RWPE1 (cell line): ENCODE measurements around the gene RPS6KB1.
"Not testable (repeated sequence)": the region's sequence is repeated elsewhere in the genome, so short reads cannot be mapped to it uniquely, and the experiment has no call there.

Source experiments
- CTCF ChIA-PET: fragments of 350-600 bp; sonication (Branson Sonifier 250); formaldehyde crosslinking; extraction: SDS; loops from one replicate; lab custom pipeline; 2021; lab: Yijun Ruan, JAX
- POLR2A ChIA-PET: fragments of 400-600 bp; formaldehyde crosslinking; extraction: SDS; loops from one replicate; lab custom pipeline; 2020; ENCODE audit warnings: antibody characterized with exemption; ENCODE audit not compliant: low non-redundant PET; lab: Yijun Ruan, JAX
- DNase-seq: peaks from one replicate; pipeline ENCODE4 v3.0.0; 2012; ENCODE audit warnings: low spot score
- H3K27ac ChIP-seq: fragments of 450-650 bp; 2 replicates; pipeline ENCODE4 v1.5.1; 2017
- CTCF ChIP-seq: fragments of 450-650 bp; conservative IDR thresholded peaks from 2 replicates; pipeline ENCODE4 v1.5.1; 2017; ENCODE audit warnings: low read depth, mild to moderate bottlenecking

Gene RPS6KB1

GRCh38 chr17:59848778-59849177 lies 44.1 kb upstream of the RPS6KB1 start:
- TF ChIP-seq CTCF, result no peak
- ChIA-PET CTCF (interaction anchor here (0.8 kb wide), 1 partner anchor 10 kb away, joined by 4 read pairs; no protein-coding TSS in a partner anchor), POLR2A (no interaction called here)

GRCh38 chr17:59850311-59850710 lies 42.6 kb upstream of the RPS6KB1 start:
- POLR2A ChIA-PET, DNase-seq: not testable (repeated sequence)
- CTCF ChIA-PET, result interaction anchor here (0.6 to 2.2 kb wide), 3 partner anchors 9 to 239 kb away, joined by 3 to 6 read pairs (median 3); no protein-coding TSS in a partner anchor
- H3K27ac ChIP-seq, result peak overlapping the region; percentile 79

More at GRCh38 chr17:59848778-59849177, 44.1 kb upstream of the RPS6KB1 start:
- H3K27ac ChIP-seq, result peak overlapping the region; percentile 96
- DNase-seq, result no peak

GRCh38 chr17:59851439-59852375 lies 41.2 kb upstream of the RPS6KB1 start:
- ChIA-PET CTCF (interaction anchor here (2.2 kb wide), 1 partner anchor 8 kb away, joined by 6 read pairs; no protein-coding TSS in a partner anchor), POLR2A (no interaction called here)
- DNase-seq, result no peak
- peak overlapping the region; percentile 79 for H3K27ac ChIP-seq
- TF ChIP-seq CTCF, result no peak

GRCh38 chr17:59852847-59853167 lies 40.1 kb upstream of the RPS6KB1 start:
- DNase-seq, POLR2A ChIA-PET: not testable (repeated sequence)
- CTCF ChIA-PET, result interaction anchor here (0.6 to 2.0 kb wide), 3 partner anchors 95 to 334 kb away, joined by 3 to 6 read pairs (median 5); no protein-coding TSS in a partner anchor
- H3K27ac ChIP-seq, result peak overlapping the region; percentile 95

- DNase-seq, result peak; percentile 74
- CTCF ChIA-PET, result interaction anchor here (0.6 to 2.0 kb wide), 4 partner anchors 70 to 334 kb away, joined by 3 to 6 read pairs (median 5); no protein-coding TSS in a partner anchor
- peak; percentile 78 for TF ChIP-seq CTCF
- POLR2A ChIA-PET, result no interaction called here
- H3K27ac ChIP-seq, result peak overlapping the region; percentile 95
Measured at GRCh38 chr17:59853168-59853918, 39.6 kb upstream of the RPS6KB1 start.

GRCh38 chr17:59853919-59854729 lies 38.8 kb upstream of the RPS6KB1 start:
- POLR2A ChIA-PET, DNase-seq: not testable (repeated sequence)
- CTCF ChIA-PET, result interaction anchor here (0.6 to 2.0 kb wide), 2 partner anchors 71 to 101 kb away, joined by 5 to 6 read pairs; no protein-coding TSS in a partner anchor
- H3K27ac ChIP-seq, result peak overlapping the region; percentile 95

GRCh38 chr17:59856859-59857794 lies 35.8 kb upstream of the RPS6KB1 start:
- CTCF ChIA-PET, result interaction anchor here (0.6 kb wide), 1 partner anchor 18 kb away, joined by 3 read pairs; no protein-coding TSS in a partner anchor
- H3K27ac ChIP-seq, result no peak overlapping the region
- no peak for TF ChIP-seq CTCF
- POLR2A ChIA-PET, result no interaction called here
- no peak for DNase-seq
